ENCODE data around the gene GPC6.

DNA sequence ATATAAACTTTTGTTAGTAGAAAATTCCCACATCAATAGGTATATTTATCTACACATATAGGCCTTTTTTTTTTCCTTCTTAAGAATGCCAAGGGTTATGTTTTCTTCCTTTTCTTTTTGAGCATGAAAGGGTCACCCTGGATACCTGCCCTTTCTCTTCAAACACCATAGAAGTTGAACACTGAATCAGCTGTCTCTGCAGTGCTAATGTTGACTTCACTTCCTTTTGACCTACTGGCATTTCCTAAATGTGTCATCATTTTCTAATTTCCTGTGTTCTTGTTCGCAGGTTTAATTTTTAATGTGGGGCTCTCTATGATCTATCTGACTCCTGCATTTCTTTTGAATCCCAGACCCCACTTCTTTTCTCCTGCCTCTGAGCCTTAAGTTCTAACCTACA, 532.0 kb downstream of the GPC6 start:
- TF ChIP-seq, protein P1, sequence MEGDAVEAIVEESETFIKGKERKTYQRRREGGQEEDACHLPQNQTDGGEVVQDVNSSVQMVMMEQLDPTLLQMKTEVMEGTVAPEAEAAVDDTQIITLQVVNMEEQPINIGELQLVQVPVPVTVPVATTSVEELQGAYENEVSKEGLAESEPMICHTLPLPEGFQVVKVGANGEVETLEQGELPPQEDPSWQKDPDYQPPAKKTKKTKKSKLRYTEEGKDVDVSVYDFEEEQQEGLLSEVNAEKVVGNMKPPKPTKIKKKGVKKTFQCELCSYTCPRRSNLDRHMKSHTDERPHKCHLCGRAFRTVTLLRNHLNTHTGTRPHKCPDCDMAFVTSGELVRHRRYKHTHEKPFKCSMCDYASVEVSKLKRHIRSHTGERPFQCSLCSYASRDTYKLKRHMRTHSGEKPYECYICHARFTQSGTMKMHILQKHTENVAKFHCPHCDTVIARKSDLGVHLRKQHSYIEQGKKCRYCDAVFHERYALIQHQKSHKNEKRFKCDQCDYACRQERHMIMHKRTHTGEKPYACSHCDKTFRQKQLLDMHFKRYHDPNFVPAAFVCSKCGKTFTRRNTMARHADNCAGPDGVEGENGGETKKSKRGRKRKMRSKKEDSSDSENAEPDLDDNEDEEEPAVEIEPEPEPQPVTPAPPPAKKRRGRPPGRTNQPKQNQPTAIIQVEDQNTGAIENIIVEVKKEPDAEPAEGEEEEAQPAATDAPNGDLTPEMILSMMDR (IDR thresholded peaks at IDR 0.05 in 2 of 3, conservative IDR thresholded peaks at IDR 0.05 in 1 of 3; ENCODE audit: borderline replicate concordance in 1 of 3, insufficient read depth in 1 of 3, low read depth in 2 of 3, low read length in 2 of 3) = no peak
- TF ChIP-seq EZH2 (IDR thresholded peaks at IDR 0.05) (no peak), SP1 (IDR thresholded peaks at IDR 0.05; ENCODE audit: low read depth) (no peak), CEBPB (IDR thresholded peaks at IDR 0.05; ENCODE audit: low read depth) (no peak), POLR2A (IDR thresholded peaks at IDR 0.05; ENCODE audit: borderline replicate concordance, extremely low read depth, insufficient read depth, insufficient read length) (no peak), ZBTB33 (IDR thresholded peaks at IDR 0.05; ENCODE audit: extremely low read depth, insufficient replicate concordance, low read length) (no peak), REST (IDR thresholded peaks at IDR 0.05; ENCODE audit: low read depth) (no peak), RAD21 (IDR thresholded peaks at IDR 0.05; ENCODE audit: low read depth) (no peak), ELF1 (IDR thresholded peaks at IDR 0.05; ENCODE audit: borderline replicate concordance, low read depth) (no peak), TCF7L2 (IDR thresholded peaks at IDR 0.05; ENCODE audit: borderline replicate concordance, extremely low read depth, insufficient read depth, insufficient read length) (no peak), POLR2AphosphoS5 (IDR thresholded peaks at IDR 0.05; ENCODE audit: low read depth, low read length) (no peak), YY1 (IDR thresholded peaks at IDR 0.05; ENCODE audit: extremely low read depth, insufficient replicate concordance, low read depth, low read length) (no peak)
